Measurements from ENCODE around the gene HDAC4.

GRCh38 chr2:239152916-239153305, 247.9 kb downstream of the HDAC4 start:
- TF ChIP-seq POLR2A (IDR thresholded peaks at IDR 0.05) (no peak), CTCF (IDR thresholded peaks at IDR 0.05) (no peak)
